ENCODE results near the gene NHP2. TPM values are rescaled to one million over a fixed set of nuclear protein-coding genes. Genes with fewer than 3 reads are reported as not detected.

The NHP2 gene
- total and polyA plus RNA-seq, 10 of the 15 experiments (the other 5 are each of a cell fraction or from before 2014, with no cell fraction given): 39.2 to 513 (median 198) TPM

DNA sequence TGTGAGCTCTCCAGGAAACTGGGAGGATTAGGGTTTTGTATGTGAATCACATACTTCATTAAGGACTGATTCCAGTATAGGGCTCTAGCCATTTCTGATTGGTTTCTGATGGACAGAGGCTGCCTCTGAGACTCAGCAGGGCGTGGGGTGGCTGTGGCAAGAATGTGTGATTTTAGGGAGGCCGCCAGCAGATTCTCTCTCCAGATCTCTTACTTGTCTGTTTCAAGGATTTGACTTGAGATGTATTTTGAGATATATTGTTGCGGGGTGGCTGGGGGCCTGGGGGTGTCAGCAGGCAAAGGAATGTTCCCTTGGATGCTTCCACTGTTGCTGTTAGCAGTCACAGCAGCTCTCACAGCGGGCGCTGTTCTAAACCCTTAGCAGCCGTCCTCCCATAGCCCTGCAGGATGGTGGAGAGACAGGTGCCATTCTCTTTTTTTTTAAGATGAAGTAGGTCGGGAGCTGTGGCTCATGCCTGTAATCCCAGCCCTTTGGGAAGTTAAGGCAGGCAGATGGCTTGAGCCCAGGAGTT, 42.7 kb upstream of the NHP2 start:
- no peaks in the 10 kb centered on the region for H3K79me2 ChIP-seq (ENCODE audit: control insufficient read depth, insufficient read depth, low read length)
- H3K9me3 ChIP-seq (replicated peaks; ENCODE audit: control insufficient read depth, insufficient read depth, low read length): no peaks in the 10 kb centered on the region
- POLR2A ChIA-PET: interaction anchor here (0.6 kb wide), 1 partner anchor 647 kb away, joined by 3 read pairs; no protein-coding TSS in a partner anchor
- no peak overlapping the region for H3K4me2 ChIP-seq (ENCODE audit: control insufficient read depth, insufficient read depth)
- in situ Hi-C loops (cut with MboI): no loop called here
- no peak overlapping the region for H3K27ac ChIP-seq (ENCODE audit: control insufficient read depth, insufficient read depth)
- ATAC-seq (no peak; the same call in 2 of the 3 replicates), DNase-seq (ENCODE audit: low read depth, low spot score) (no peak), FAIRE-seq (no peak)
- CTCF ChIA-PET: interaction anchor here (0.7 to 1.9 kb wide), 3 partner anchors 11 to 18 kb away, joined by 3 to 7 read pairs (median 3); no protein-coding TSS in a partner anchor
- 53% methylated on average over 7 of the region's 7 CpGs for WGBS (ENCODE audit: insufficient coverage, insufficient replicate concordance, low lambda C conversion rate, missing lambda C conversion rate)
- no peak overlapping the region for H2AFZ ChIP-seq (ENCODE audit: control insufficient read depth, low read depth, low read length)
- TF ChIP-seq NBN (IDR thresholded peaks at IDR 0.05): no peak
- TF ChIP-seq, protein P1, sequence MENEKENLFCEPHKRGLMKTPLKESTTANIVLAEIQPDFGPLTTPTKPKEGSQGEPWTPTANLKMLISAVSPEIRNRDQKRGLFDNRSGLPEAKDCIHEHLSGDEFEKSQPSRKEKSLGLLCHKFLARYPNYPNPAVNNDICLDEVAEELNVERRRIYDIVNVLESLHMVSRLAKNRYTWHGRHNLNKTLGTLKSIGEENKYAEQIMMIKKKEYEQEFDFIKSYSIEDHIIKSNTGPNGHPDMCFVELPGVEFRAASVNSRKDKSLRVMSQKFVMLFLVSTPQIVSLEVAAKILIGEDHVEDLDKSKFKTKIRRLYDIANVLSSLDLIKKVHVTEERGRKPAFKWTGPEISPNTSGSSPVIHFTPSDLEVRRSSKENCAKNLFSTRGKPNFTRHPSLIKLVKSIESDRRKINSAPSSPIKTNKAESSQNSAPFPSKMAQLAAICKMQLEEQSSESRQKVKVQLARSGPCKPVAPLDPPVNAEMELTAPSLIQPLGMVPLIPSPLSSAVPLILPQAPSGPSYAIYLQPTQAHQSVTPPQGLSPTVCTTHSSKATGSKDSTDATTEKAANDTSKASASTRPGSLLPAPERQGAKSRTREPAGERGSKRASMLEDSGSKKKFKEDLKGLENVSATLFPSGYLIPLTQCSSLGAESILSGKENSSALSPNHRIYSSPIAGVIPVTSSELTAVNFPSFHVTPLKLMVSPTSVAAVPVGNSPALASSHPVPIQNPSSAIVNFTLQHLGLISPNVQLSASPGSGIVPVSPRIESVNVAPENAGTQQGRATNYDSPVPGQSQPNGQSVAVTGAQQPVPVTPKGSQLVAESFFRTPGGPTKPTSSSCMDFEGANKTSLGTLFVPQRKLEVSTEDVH (IDR thresholded peaks at IDR 0.05; ENCODE audit: low read depth, partially characterized antibody): no peak
- TF ChIP-seq FOXM1 (IDR thresholded peaks at IDR 0.05; ENCODE audit: low read depth, low read length): no peak
- no peak for TF ChIP-seq MEF2A (IDR thresholded peaks at IDR 0.05; ENCODE audit: insufficient read depth, low read depth, low read length)
- TF ChIP-seq RBBP5 (conservative IDR thresholded peaks at IDR 0.05): no peak
- TF ChIP-seq, protein P2, sequence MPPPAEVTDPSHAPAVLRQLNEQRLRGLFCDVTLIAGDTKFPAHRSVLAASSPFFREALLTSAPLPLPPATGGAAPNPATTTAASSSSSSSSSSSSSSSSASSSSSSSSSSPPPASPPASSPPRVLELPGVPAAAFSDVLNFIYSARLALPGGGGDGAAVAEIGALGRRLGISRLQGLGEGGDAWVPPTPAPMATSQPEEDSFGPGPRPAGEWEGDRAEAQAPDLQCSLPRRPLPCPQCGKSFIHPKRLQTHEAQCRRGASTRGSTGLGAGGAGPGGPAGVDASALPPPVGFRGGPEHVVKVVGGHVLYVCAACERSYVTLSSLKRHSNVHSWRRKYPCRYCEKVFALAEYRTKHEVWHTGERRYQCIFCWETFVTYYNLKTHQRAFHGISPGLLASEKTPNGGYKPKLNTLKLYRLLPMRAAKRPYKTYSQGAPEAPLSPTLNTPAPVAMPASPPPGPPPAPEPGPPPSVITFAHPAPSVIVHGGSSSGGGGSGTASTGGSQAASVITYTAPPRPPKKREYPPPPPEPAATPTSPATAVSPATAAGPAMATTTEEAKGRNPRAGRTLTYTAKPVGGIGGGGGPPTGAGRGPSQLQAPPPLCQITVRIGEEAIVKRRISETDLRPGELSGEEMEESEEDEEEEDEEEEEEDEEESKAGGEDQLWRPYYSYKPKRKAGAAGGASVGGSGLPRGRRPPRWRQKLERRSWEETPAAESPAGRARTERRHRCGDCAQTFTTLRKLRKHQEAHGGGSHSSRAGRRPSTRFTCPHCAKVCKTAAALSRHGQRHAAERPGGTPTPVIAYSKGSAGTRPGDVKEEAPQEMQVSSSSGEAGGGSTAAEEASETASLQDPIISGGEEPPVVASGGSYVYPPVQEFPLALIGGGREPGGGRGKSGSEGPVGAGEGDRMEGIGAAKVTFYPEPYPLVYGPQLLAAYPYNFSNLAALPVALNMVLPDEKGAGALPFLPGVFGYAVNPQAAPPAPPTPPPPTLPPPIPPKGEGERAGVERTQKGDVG (CRISPR knock-in tag; IDR thresholded peaks at IDR 0.05): no peak
- TF ChIP-seq GABPA (IDR thresholded peaks at IDR 0.05; ENCODE audit: low read depth): no peak
- no peak for TF ChIP-seq NRF1 (conservative IDR thresholded peaks at IDR 0.05; ENCODE audit: low read depth, low read length)
- no peak for TF ChIP-seq BRCA1 (IDR thresholded peaks at IDR 0.05; ENCODE audit: low read depth, low read length)
- no peak for TF ChIP-seq NFIC (IDR thresholded peaks at IDR 0.05; ENCODE audit: low read depth, low read length)
- TF ChIP-seq SUPT20H (IDR thresholded peaks at IDR 0.05; ENCODE audit: borderline replicate concordance, control insufficient read depth, low read depth, low read length): no peak
- no peak for TF ChIP-seq SRF (IDR thresholded peaks at IDR 0.05; ENCODE audit: low read depth in 2 of 2, low read length in 2 of 2)
- no peak for TF ChIP-seq TCF3 (IDR thresholded peaks at IDR 0.05; ENCODE audit: borderline replicate concordance, insufficient read depth, low read depth, low read length)
- TF ChIP-seq TCF7 (IDR thresholded peaks at IDR 0.05; ENCODE audit: borderline replicate concordance): no peak
- BruUV-seq (replicated peaks): no TSS peak
- intact Hi-C loops (cut with micrococcal nuclease; ENCODE audit: unreplicated experiment): no loop called here
- no peaks in the 10 kb centered on the region for H4K20me1 ChIP-seq (ENCODE audit: control insufficient read depth, insufficient read depth)
- no peak overlapping the region for H3K9ac ChIP-seq (ENCODE audit: control insufficient read depth, insufficient read depth, low read length)
- no peak overlapping the region for H3K4me3 ChIP-seq
- peaks cover 0 to 5% of the 10 kb centered on the region in 2 experiments; a peak in 3 of 4 replicates for H3K27me3 ChIP-seq (replicated peaks in 1 of 2; ENCODE audit: control insufficient read depth in 2 of 2, insufficient read depth in 2 of 2, low read length in 1 of 2)
- RAD21 ChIA-PET (ENCODE audit: unreplicated experiment): no interaction called here
- no peaks in the 10 kb centered on the region for H3K4me1 ChIP-seq (ENCODE audit: control insufficient read depth, insufficient read depth, low read length)
- SMC1A ChIA-PET (ENCODE audit: uncharacterized antibody, unreplicated experiment): no interaction called here
- no peaks in the 10 kb centered on the region for H3K36me3 ChIP-seq (ENCODE audit: control insufficient read depth in 2 of 2, insufficient read depth in 2 of 2, low read length in 1 of 2)
